ENCODE results near the gene URI1. TPM values are rescaled to one million over a fixed set of nuclear protein-coding genes. Genes with fewer than 3 reads are reported as not detected.

URI1 gene
- polyA plus RNA-seq, 10 donors: 69.4 to 97.5 (median 84.3) TPM

DNA sequence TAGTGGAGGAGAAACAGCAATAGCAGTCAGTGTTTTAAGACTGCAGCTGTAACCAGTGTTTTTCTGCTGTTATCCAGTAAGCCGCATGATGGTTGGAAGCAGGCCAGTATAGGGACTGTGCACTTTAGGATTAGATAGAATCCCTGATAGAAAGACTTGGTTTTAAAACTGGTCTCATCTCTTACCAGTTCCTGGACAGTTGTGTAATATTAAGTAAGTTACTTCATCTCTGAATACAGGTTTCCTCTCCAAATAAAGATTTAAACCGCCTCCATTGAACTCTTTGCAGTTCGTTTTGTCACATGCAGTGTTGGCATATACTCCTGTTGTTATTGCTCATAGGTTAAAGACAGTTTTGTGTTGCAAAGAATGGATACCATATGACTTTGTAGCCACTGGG, 25.6 kb downstream of the URI1 start:
- no peak for DNase-seq

DNA sequence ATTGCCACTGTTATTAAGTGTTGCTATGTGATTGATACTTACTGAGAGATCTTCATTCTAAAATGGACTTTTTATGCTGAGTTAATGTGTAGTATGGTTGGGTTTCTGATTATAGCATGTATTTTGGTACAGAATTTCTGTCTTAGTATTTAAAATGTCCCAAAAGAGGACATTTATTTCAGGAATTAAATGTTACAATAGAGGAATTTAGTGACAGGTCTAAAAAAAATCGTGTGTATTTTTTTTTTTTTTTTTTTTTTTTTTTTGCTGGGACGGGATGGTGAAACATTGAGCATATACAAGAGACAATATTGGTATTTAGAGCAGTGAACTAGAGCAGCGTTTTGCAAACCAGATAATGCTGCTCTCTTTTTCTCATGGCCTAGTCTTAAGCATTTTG, 27.9 kb downstream of the URI1 start:
- no peak for DNase-seq

DNA sequence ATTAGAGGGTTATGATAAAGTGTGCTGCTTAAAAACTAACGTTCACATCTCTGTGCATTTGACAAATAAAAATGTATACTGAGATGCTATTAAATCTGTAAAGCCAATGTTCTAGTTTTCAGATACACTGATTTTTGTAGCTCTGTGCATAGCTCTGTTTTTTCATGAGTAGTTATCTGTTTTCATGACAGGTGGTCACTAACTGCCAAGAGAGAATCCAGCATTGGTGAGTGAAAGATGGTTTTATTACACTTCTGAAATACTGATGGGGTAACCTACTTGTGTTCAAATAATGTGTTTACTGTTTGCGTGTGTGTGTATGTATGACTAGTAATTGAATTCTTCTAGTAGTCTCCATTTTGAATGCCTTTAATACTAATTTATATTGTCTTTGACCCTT, 29.0 kb downstream of the URI1 start:
- no peak for DNase-seq

DNA sequence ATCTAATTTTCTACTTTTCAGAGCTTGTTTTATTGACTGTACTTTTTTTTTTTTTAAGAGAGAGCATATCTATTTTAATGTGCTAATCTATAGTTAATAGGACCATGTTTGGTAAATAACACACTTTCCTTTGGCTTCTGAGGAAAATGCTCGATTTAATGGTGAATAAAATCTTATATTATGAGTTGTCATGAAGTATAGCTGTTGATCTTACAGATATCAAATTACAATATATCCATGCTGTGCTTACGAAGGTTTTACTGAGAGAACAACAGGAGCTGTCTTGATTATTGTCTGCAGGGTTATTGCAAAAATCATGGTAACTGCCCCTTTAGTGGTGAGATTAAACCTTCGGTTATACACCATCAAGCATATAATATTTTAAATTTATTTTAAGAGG, 29.6 kb downstream of the URI1 start:
- DNase-seq: no peak

DNA sequence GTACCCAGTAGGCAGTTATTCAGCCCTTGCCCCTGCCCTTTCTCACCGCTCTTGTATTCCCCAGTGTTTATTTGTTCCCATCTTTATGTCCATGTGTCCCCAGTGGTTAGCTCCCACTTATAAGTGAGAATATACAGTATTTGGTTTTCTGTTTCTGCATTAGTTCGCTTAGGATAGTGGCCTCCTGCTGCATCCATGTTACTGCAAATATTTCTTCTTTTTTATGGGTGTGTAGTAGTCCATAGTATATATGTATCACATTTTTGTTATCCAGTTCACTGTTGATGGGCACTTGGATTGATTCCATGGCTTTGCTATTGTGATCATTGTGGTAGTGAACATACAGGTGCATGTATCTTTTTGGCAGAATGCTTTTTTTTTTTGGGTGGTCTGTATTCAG, 32.7 kb downstream of the URI1 start:
- no peak for DNase-seq

DNA sequence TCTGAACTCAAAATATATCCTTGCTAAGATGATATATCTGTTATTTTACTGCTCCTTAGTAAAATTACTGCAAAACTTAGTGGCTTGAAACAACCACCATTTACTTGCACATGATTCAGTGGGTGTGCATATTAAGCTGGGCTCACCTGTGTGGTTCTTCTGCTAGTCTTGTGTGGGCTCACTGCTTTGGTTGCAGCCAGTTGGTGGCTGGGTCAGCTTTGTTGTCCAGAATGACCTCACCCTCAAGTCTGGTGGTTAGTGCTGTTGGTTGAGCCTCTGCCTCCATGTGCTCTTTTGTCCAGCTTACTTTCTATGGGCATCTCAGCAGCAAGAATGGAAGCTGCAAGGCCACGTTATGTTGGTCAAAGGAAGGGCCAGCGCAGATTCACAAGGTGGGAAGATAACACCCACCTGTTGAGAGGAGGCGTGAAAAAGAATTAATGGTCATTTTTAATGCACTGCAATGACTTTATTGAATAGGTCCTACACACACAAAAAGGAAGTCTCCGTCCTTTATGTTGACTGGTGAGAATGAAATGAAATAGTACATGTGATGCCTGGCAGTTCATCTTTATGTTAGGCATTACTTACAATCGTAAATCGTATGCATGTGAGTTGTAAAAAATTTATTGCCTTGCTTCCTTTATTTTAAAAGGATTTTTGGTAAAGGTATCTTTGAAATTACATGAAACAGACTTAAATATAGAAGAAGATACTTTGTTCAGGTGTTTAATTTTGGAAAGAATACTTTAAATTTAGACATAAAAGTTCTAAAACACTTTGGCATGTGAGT, 34.3 kb downstream of the URI1 start:
- DNase-seq: no peak

DNA sequence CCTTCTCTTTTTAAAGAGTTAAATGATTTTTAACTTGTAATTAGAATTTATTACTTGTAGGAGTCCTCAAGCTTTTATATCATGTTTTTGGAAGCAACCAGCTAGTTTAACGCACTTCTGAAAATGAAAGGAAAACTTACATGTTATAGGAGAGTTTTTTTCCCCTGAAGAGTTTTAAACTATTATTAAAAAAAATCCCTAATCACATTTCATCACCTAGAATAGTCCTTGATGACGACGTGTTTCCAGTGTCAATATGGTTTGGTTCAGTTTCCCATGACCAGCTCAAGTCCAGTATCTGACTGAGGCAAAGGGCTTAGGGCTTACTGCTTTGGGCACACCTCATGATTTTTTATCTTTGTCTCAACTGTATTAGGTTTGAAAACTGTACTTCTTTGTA, 36.0 kb downstream of the URI1 start:
- no peak for DNase-seq

DNA sequence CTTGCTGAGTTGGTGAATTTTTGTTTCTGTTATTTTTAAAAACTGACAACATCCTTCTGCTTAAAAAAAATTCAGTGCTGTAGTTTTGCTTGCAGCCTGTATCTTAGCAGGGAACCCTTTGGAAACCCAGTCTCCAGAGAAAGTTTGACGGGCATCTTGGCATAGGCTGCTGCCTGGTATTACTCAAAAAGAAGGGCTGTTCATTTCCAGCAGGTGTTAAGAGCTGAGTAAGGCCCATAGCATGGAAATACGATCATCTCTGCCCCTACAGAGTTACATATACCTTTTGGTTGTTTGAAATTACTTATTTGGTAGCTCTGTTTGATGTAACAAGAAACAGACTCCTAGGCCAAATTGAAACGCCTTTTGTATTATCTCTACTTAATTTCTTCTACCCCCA, 41.5 kb downstream of the URI1 start:
- no peak for DNase-seq

DNA sequence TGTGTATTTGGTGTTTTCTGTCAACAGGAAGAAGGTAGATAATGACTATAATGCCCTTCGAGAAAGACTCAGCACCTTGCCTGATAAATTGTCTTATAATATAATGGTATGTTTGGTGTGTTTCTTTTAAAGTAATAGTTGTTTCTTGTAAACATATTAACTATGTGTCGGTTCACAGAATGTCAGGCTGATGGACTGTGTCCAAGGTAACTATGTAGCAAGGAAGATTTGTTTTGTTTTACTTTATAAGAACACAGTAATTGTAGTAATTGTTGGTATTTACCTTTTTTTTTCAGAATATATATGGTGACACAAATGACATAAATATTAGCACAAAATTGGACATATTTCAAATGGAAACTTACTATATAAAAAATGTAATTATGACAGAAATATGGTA, 43.2 kb downstream of the URI1 start:
- no peak for DNase-seq

DNA sequence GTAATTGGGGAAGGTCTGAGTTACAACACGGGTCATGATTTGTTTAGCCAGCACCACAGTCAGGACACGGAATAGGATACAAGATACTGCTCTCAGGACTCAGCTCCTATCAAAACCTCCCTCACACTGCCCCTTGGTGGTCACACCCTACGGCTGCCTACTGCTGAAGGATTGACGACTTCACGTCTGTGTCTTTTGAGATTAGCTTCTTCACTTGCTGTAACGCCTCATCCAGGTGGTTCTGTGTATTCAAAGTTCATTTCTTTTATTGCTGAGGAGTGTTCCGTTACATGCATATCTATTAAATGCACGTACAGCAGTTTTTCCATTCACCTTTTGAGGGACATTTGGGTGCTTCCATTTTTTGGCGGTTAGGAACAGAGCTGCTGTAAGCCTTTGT, 46.3 kb downstream of the URI1 start:
- no peak for DNase-seq

DNA sequence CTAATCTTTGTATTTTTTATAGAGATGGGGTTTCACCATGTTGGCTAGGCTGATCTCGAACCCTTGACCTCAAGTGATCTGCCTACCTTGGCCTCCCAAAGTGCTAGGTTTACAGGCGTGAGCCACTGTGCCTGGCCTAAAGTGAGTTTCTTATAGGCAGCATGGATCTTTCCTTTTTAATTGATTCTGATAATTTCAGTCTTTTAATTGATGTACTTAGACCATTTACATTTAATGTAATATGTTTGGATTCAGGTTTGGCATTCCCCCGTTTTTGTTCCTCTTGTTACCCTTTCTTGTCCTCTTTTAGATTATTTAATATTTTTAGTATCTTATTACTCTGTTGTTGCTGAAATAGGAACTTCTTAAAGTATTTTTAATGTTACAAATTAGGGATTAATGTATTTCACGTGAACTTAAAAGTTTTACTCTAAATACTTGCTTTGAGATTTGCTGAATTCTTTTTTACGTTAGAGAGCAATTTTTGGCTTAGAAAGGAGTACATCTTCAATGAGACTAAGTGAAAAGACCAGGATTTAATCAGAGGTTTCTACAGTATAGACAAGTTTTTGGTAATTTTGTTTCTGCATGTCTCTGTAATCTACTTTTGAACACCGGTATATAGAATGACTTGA, 50.3 kb downstream of the URI1 start:
- no peak for DNase-seq

DNA sequence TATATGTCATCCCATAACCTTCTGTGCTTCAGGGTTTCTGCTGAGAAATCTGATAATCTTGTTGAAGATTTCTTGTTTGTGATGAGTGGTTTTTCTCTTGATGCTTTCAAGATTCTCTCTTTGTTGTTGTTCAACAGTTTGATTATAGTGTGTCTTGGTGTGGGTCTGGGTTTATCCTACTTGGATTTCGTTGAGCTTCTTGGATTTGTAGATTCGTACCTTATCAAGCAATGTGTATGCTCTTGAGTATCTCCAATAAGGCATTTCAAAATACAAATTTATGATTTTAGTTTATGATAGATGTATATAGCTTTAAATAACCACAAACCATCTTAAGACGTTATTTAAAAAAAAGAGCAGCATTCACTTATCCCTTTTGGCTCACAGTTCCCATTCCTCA, 57.5 kb downstream of the URI1 start:
- no peak for DNase-seq

DNA sequence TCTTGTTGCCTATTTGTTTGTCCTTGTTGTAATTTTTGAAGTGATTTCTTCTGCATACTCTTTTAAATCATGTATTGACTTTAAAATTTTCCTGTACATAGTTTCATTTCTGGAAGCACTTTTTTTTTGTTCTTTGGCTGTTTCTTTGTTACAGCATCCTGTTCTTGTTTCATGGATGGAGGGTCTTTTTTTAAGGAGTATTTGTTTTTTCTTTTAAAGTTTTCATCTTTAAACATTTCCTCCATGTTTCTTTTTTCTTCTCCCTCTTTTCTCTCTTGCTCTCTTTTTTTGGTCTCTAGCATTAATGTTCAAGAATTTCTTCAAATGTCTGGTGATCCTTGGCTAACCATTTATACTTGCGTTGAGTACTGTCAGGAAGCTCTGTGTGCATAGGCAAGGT, 58.8 kb downstream of the URI1 start:
- DNase-seq: no peak

DNA sequence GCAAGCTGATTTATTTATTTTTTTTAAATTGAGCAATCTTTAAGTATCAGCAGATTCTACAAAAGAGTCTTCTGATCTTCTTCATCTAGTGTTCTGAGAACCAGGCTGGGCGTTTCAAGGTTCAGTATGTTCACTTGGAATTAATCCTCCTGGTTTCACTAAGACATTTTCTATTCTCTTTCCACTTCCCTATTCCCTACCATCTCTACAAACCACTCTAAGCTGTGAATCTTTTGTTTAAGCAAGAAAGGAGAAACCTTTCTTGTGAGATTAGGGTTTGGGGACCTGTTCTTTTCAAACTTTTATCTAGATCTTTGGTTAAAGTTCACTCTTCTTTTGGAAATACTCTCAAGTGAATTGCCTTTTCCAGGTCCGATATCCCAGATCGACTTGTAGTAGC, 59.3 kb downstream of the URI1 start:
- no peak for DNase-seq

DNA sequence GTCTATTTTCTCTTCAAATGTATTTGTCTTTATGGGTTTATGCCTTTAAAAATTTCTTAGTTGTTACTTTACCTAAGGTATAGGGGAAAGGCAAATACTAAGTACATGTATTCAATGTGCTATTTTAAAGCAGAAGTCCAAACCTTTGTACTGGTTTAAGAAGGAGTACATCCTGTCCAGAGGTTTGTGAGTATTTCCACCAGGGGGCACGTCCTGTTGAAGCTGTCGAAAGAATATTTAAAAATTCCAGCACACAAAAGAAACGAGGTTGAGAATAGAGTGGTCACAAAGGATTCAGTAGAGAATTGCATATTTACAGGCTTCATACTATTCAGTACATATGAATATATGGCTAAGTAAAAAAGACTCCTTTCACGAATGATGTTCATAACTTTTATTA, 59.8 kb downstream of the URI1 start:
- DNase-seq: no peak

DNA sequence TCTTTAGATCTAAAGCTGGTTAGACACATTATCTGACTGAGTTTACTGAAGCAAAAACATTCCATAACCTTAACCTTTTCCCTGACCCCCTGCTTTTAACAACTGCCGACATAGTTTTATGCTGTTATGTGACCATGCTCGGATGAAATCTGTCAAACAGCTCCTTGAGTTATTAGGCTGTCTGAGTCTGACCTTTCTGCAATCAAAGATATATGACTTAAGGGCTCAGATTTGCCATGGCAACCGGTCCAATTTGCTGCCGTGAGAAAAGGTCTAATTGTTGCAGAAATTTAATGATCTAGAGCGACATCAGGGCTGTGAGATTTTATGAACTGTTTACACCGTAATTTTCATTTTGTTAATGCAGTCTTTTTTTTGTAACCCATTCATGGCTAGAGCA, 61.8 kb downstream of the URI1 start:
- no peak for DNase-seq

DNA sequence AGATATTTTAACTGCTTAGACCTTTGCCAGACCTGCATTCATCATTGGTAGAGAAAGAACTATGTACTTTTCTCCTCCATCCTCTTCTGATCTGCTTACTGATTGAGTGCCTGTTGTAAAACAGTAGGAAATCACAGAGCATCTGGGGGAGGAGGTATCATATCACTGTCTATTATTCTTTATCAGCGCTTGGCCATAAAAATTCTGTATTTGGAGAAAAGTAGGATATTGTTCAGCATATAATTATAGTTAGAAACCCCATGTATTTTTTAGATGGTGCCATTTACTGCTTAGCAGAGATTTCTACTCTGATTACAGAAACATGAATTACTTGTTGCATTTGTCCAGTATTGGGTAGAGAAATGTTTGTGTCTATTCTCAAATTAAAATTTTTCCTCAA, 62.4 kb downstream of the URI1 start:
- DNase-seq: no peak

DNA sequence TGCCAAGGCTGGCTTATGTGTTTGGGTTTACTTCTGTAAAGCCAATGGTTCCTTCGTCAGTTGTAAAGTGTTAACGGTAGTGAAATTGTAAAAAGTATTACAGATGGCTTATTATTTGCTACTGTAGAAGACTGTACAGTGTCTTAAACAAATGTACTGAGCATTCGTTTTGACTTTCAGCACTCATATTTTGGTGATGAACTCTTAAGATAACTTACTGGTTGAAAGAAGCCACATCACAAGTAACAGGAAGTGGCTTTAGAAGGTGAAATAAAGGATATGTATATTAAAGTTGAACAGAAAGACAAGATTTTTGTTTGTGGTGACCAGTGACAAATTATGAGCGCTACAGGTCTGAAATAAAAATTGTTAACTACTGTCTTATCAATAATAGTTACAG, 64.2 kb downstream of the URI1 start:
- no peak for DNase-seq

DNA sequence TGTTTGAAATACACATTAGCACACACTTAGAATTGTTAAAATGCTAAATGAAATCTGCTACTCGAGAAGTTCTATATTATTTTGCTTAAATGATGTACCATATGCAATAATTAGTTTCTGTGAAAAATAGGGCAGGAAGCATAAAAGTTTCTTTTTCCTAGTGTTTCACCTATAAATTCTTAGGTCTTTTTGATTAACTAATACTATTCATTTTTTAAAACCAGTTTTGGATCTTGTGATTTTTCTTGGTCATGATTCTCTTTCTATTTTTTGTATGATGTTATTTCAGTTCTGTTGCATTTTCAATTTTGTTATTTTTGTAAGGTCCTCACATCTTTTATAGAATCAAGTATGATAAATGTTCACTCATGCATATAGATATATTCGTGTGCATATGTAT, 66.1 kb downstream of the URI1 start:
- no peak for DNase-seq

DNA sequence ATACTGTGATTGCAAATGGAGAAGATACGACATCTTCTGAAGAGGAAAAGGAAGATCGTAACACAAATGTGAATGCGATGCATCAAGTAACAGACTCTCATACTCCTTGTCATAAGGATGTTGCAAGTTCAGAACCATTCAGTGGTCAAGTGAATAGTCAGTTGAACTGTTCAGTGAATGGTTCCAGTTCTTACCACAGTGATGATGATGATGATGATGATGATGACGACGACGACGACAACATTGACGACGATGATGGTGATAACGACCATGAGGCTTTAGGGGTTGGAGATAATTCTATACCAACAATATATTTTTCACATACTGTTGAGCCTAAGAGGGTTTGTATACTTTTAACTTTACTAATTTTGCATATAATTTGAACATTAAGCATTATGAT, 67.0 kb downstream of the URI1 start:
- DNase-seq: no peak

DNA sequence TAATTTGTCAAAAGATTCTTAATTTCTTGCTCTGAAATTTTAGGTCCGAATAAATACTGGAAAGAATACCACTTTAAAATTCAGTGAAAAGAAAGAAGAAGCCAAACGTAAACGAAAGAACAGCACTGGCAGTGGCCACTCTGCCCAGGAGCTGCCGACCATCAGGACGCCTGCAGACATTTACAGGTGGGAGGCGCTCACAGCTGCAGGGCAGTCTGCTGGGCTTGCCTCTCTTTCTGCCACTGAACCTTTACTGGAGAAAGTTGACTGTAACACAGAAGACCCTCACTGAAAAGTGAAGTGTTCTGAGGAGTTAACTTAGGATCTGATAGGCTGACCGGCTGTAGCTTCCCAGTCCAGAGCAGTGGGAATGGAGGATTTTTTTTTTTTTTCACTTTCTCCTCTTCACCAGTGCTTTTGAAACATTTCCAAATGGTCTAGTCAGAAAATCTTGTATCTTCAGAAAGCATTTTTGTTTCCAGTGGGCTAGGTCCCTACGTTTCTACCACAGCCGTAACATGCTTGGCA, 69.1 kb downstream of the URI1 start:
- DNase-seq: no peak

DNA sequence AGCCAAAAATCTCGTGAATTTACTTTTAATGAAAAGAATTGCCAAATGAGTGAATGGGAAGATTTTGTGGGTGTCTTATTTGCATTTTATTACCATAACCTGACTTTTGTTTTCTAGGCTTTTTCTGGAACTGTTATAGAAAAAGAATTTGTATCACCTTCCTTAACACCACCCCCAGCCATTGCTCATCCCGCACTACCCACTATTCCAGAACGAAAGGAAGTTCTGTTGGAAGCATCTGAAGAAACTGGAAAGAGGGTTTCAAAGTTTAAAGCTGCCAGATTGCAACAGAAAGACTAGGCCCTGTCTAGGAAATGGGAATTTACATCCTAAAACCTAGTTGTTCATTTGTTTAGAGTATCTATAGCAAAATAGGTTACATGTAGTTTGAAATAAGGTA, 72.7 kb downstream of the URI1 start:
- no peak for DNase-seq

DNA sequence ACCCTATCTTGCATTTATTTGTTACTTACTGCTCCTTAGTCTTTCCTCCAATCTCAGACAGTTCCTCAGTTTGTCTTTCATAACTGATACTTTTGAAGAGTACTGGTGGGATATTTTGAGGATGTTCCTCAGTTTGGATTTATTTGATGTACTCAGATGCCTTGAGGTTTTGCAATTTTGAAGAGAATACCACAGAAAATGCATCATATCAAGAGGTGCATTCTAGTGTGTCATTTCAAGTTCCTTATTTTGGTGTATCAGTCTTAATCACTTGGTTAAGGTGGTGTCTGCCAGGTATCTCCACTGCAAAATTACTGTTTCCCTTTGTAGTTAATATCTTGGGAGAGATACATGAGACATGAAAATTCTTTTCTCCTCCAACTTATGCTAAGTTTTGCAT, 75.1 kb downstream of the URI1 start:
- DNase-seq: no peak

DNA sequence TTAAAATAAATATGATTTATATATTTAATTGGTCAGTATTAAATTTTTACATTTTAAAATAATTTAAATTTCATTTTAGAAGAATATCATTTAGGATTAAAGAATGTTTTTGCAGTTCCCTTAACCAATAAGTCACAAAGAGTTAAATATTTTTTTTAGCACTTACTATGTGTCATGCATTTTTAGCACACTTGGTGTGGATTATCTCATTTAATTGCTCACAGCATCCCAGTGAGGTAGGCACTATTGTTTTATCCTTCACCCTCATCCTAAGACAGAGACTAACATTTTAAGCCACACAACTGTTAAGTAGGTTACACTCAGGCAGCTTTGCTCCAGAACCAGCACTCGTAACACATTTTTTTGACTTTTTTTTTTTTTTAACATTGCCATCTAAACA, 78.2 kb downstream of the URI1 start:
- no peak for DNase-seq

Measured in muscle of back (tissue), 11 donors.